ENCODE results near the gene UTP11.
"Not testable (repeated sequence)": the region's sequence is repeated elsewhere in the genome, so short reads cannot be mapped to it uniquely, and the experiment has no call there.

UTP11 gene

GRCh38 chr1:38028105-38028591 lies 15.6 kb downstream of the UTP11 start:
- DNase-seq = peak; percentile 79
- H3K9me3 Mint-ChIP-seq = no peaks in the 10 kb centered on the region
- H3K4me1 Mint-ChIP-seq = peaks cover 47 to 58% of the 10 kb centered on the region in 2 donors
- peak; percentile 92 for ATAC-seq (replicated peaks)
- H3K27ac Mint-ChIP-seq = peak overlapping the region; percentile 75
- H3K27me3 Mint-ChIP-seq = peaks cover 5 to 13% of the 10 kb centered on the region in 2 donors
- peak overlapping the region; percentile 34 to 58 for H3K4me3 Mint-ChIP-seq
- peaks cover 11 to 27% of the 10 kb centered on the region in 2 donors for H3K36me3 Mint-ChIP-seq

GRCh38 chr1:38028671-38029070 lies 16.1 kb downstream of the UTP11 start:
- H3K27ac Mint-ChIP-seq = peak overlapping the region; percentile 75
- H3K9me3 Mint-ChIP-seq = no peaks in the 10 kb centered on the region
- H3K4me1 Mint-ChIP-seq = peaks cover 47 to 58% of the 10 kb centered on the region in 2 donors
- peaks cover 11 to 25% of the 10 kb centered on the region in 2 donors for H3K36me3 Mint-ChIP-seq
- H3K27me3 Mint-ChIP-seq = peaks cover 5 to 16% of the 10 kb centered on the region in 2 donors
- peak in 1 of 2 donors; percentile 2 for ATAC-seq (replicated peaks)
- no peak for DNase-seq
- peak overlapping the region; percentile 34 to 58 for H3K4me3 Mint-ChIP-seq

GRCh38 chr1:38029081-38029681 lies 16.6 kb downstream of the UTP11 start:
- no peak for ATAC-seq (replicated peaks)
- Mint-ChIP-seq H3K4me1 (peaks cover 47 to 58% of the 10 kb centered on the region in 2 donors), H3K27ac (no peak overlapping the region), H3K36me3 (peaks cover 10 to 22% of the 10 kb centered on the region in 2 donors), H3K9me3 (no peaks in the 10 kb centered on the region), H3K27me3 (peaks cover 8 to 22% of the 10 kb centered on the region in 2 donors), H3K4me3 (peak overlapping the region; percentile 34 to 74)
- no peak for DNase-seq

GRCh38 chr1:38029685-38030511 lies 17.4 kb downstream of the UTP11 start:
- peak; percentile 62 to 65 for ATAC-seq (replicated peaks)
- Mint-ChIP-seq H3K27me3 (peaks cover 12 to 28% of the 10 kb centered on the region in 2 donors), H3K36me3 (peaks cover 8 to 18% of the 10 kb centered on the region in 2 donors), H3K4me3 (peak overlapping the region; percentile 61 to 74), H3K9me3 (no peaks in the 10 kb centered on the region), H3K27ac (peak overlapping the region; percentile 77), H3K4me1 (peaks cover 47 to 58% of the 10 kb centered on the region in 2 donors)
- DNase-seq = peak; percentile 58

- Mint-ChIP-seq H3K4me1 (peaks cover 45 to 58% of the 10 kb centered on the region in 2 donors), H3K36me3 (peaks cover 6 to 10% of the 10 kb centered on the region in 2 donors), H3K4me3 (peak overlapping the region; percentile 61 to 74), H3K27me3 (peaks cover 14 to 31% of the 10 kb centered on the region in 2 donors), H3K27ac (peak overlapping the region; percentile 77), H3K9me3 (no peaks in the 10 kb centered on the region)
- DNase-seq (no peak), ATAC-seq (replicated peaks) (no peak)
Observed at GRCh38 chr1:38030596-38031512, 18.3 kb downstream of the UTP11 start.

GRCh38 chr1:38031513-38031866 lies 19.0 kb downstream of the UTP11 start:
- no peaks in the 10 kb centered on the region for H3K9me3 Mint-ChIP-seq
- ATAC-seq (replicated peaks) (no peak), DNase-seq (no peak)
- H3K36me3 Mint-ChIP-seq = peaks cover 3 to 6% of the 10 kb centered on the region in 2 donors
- no peak overlapping the region for H3K4me3 Mint-ChIP-seq
- H3K4me1 Mint-ChIP-seq = peaks cover 40 to 54% of the 10 kb centered on the region in 2 donors
- H3K27ac Mint-ChIP-seq = no peak overlapping the region
- H3K27me3 Mint-ChIP-seq = peaks cover 20 to 37% of the 10 kb centered on the region in 2 donors

GRCh38 chr1:38032992-38033391 lies 20.5 kb downstream of the UTP11 start:
- peaks cover 27 to 39% of the 10 kb centered on the region in 2 donors for H3K4me1 Mint-ChIP-seq
- not testable (repeated sequence) for H3K4me3 Mint-ChIP-seq; H3K27ac Mint-ChIP-seq; ATAC-seq (replicated peaks); H3K9me3 Mint-ChIP-seq; H3K36me3 Mint-ChIP-seq; DNase-seq
- peaks cover 21 to 37% of the 10 kb centered on the region in 2 donors for H3K27me3 Mint-ChIP-seq

GRCh38 chr1:38034871-38035270 lies 22.3 kb downstream of the UTP11 start:
- Mint-ChIP-seq H3K27me3 (peaks cover 37 to 56% of the 10 kb centered on the region in 2 donors), H3K4me1 (peaks cover 15 to 20% of the 10 kb centered on the region in 2 donors), H3K9me3 (no peaks in the 10 kb centered on the region), H3K27ac (no peak overlapping the region), H3K4me3 (no peak overlapping the region), H3K36me3 (peaks cover 0 to 2% of the 10 kb centered on the region in 2 donors)
- DNase-seq (no peak), ATAC-seq (replicated peaks) (no peak)

- H3K9me3 Mint-ChIP-seq = no peaks in the 10 kb centered on the region
- H3K27ac Mint-ChIP-seq = no peak overlapping the region
- H3K4me3 Mint-ChIP-seq = no peak overlapping the region
- DNase-seq (no peak), ATAC-seq (replicated peaks) (peak in 1 of 2 donors; percentile 33)
- peaks cover 0 to 2% of the 10 kb centered on the region in 2 donors for H3K36me3 Mint-ChIP-seq
- H3K27me3 Mint-ChIP-seq = peaks cover 50 to 68% of the 10 kb centered on the region in 2 donors
- no peaks in the 10 kb centered on the region for H3K4me1 Mint-ChIP-seq
Observed at GRCh38 chr1:38037221-38037939, 24.8 kb downstream of the UTP11 start.

GRCh38 chr1:38038861-38039260 lies 26.3 kb downstream of the UTP11 start:
- Mint-ChIP-seq H3K4me3 (no peak overlapping the region), H3K4me1 (peaks cover 0 to under 1% of the 10 kb centered on the region in 2 donors), H3K36me3 (peaks cover 2 to 3% of the 10 kb centered on the region in 2 donors), H3K9me3 (no peaks in the 10 kb centered on the region), H3K27me3 (peaks cover 64 to 78% of the 10 kb centered on the region in 2 donors), H3K27ac (no peak overlapping the region)
- DNase-seq (no peak), ATAC-seq (replicated peaks) (no peak)

GRCh38 chr1:38039331-38040088 lies 27.0 kb downstream of the UTP11 start:
- Mint-ChIP-seq H3K9me3 (no peaks in the 10 kb centered on the region), H3K27ac (no peak overlapping the region), H3K27me3 (peaks cover 65 to 78% of the 10 kb centered on the region in 2 donors), H3K36me3 (peaks cover 0 to 3% of the 10 kb centered on the region in 2 donors), H3K4me1 (peaks cover 0 to 7% of the 10 kb centered on the region in 2 donors), H3K4me3 (no peak overlapping the region)
- no peak for ATAC-seq (replicated peaks)
- DNase-seq = no peak

GRCh38 chr1:38041936-38042834 lies 29.7 kb downstream of the UTP11 start:
- DNase-seq (no peak), ATAC-seq (replicated peaks) (no peak)
- H3K9me3 Mint-ChIP-seq = no peaks in the 10 kb centered on the region
- no peak overlapping the region for H3K4me3 Mint-ChIP-seq
- no peak overlapping the region for H3K27ac Mint-ChIP-seq
- H3K4me1 Mint-ChIP-seq = peaks cover 2 to 13% of the 10 kb centered on the region in 2 donors
- peaks cover 57 to 71% of the 10 kb centered on the region in 2 donors for H3K27me3 Mint-ChIP-seq
- peaks cover 0 to 3% of the 10 kb centered on the region in 2 donors for H3K36me3 Mint-ChIP-seq

Data from stimulated activated naive B cell treated with anti-CD40 and anti-IgM and Interleukin-4, amounts not matched to agents 10 μg/mL and 1 μg/mL and 100 μg/mL, for 72 hours (primary cell).